Measurements from ENCODE around the gene CCL18.
A peak's percentile ranks its signal among the peaks of the same experiment; 100 is the strongest.
"Not testable (repeated sequence)": the region's sequence is repeated elsewhere in the genome, so short reads cannot be mapped to it uniquely, and the experiment has no call there.

CCL18 gene

GRCh38 chr17:36072431-36073121, 8.5 kb downstream of the CCL18 start:
- DNase-seq, result peak; percentile 21

- DNase-seq, result no peak
Measured at GRCh38 chr17:36074365-36074764, 10.3 kb downstream of the CCL18 start.

- DNase-seq, result not testable (repeated sequence)
Measured at GRCh38 chr17:36081681-36082471, 17.8 kb downstream of the CCL18 start.

- DNase-seq, result not testable (repeated sequence)
Measured at GRCh38 chr17:36082482-36083120, 18.5 kb downstream of the CCL18 start.

- DNase-seq, result not testable (repeated sequence)
Measured at GRCh38 chr17:36083691-36084090, 19.6 kb downstream of the CCL18 start.

GRCh38 chr17:36085765-36086164, 21.7 kb downstream of the CCL18 start:
- DNase-seq, result no peak

- no peak for DNase-seq
Measured at GRCh38 chr17:36086791-36087190, 22.7 kb downstream of the CCL18 start.

GRCh38 chr17:36087471-36087870, 23.4 kb downstream of the CCL18 start:
- DNase-seq, result not testable (repeated sequence)

GRCh38 chr17:36087897-36088572, 24.0 kb downstream of the CCL18 start:
- not testable (repeated sequence) for DNase-seq

GRCh38 chr17:36088670-36089338, 24.7 kb downstream of the CCL18 start:
- no peak for DNase-seq

- no peak for DNase-seq
Measured at GRCh38 chr17:36089339-36089865, 25.3 kb downstream of the CCL18 start.

GRCh38 chr17:36089888-36090836, 26.1 kb downstream of the CCL18 start, which contains the start of gene CCL3:
CCL3 (minus strand) TSS chr17:36090143; CDS start chr17:36090058, 85 bp downstream.
- DNase-seq, result no peak

GRCh38 chr17:36092230-36092629, 28.2 kb downstream of the CCL18 start:
- DNase-seq, result no peak

GRCh38 chr17:36092715-36093114, 28.6 kb downstream of the CCL18 start:
- DNase-seq, result not testable (repeated sequence)

GRCh38 chr17:36094232-36094631, 30.2 kb downstream of the CCL18 start:
- no peak for DNase-seq

GRCh38 chr17:36094746-36095145, 30.7 kb downstream of the CCL18 start:
- DNase-seq, result no peak

GRCh38 chr17:36095992-36096391, 31.9 kb downstream of the CCL18 start:
- no peak for DNase-seq

GRCh38 chr17:36099004-36099403, 34.9 kb downstream of the CCL18 start:
- DNase-seq, result not testable (repeated sequence)

GRCh38 chr17:36103401-36103975, 39.4 kb downstream of the CCL18 start, which contains the start of gene CCL4:
CCL4 (plus strand) TSS chr17:36103827; CDS start chr17:36103906, 79 bp downstream.
- DNase-seq, result not testable (repeated sequence)

GRCh38 chr17:36104246-36104645, 40.2 kb downstream of the CCL18 start:
- not testable (repeated sequence) for DNase-seq
